IMR-90 (cell line): Measurements from ENCODE around the gene MTMR11. TPM values are rescaled to one million over a fixed set of nuclear protein-coding genes. Genes with fewer than 3 reads are reported as not detected.

Source experiments
- ATAC-seq: fragments of 200-7000 bp; cut with Tn5 transposase; 2 replicates; pipeline ENCODE4 v1.9.1; 2020; ENCODE audit warnings: low read depth, mild to moderate bottlenecking, moderate library complexity
- BruUV-seq: library from RNA; stranded (reverse); fragments of 400-500 nt; replicated peaks from 2 replicates; lab custom pipeline; 2021; lab: Mats Ljungman, UMichigan
- CTCF ChIA-PET: fragments of 300-600 bp; formaldehyde crosslinking; extraction: SDS; loops from one replicate; lab custom pipeline; 2021; ENCODE audit warnings: antibody characterized with exemption; lab: Yijun Ruan, JAX
- POLR2A ChIA-PET: fragments of 300-600 bp; sonication (Branson Sonifier 250); formaldehyde crosslinking; loops from one replicate; lab custom pipeline; 2022; ENCODE audit warnings: antibody characterized with exemption; ENCODE audit not compliant: unreplicated experiment; lab: Charles Lee
- DNase-seq: peaks from one replicate; pipeline ENCODE4 v3.0.0; 2013
- H2AFZ ChIP-seq: replicated peaks from 2 replicates; pipeline ENCODE3; 2013; ENCODE audit warnings: low read length, mild to moderate bottlenecking; ENCODE audit not compliant: poor library complexity
- H2AK5ac ChIP-seq: 2 replicates; pipeline ENCODE4 v1.6.1; 2013; ENCODE audit warnings: low read depth, low read length, inconsistent platforms
- H2AK9ac ChIP-seq: replicated peaks from 2 replicates; pipeline ENCODE3; 2013; ENCODE audit warnings: mild to moderate bottlenecking, low read depth, low read length, moderate library complexity; ENCODE audit not compliant: poor library complexity
- H2BK120ac ChIP-seq: 2 replicates; pipeline ENCODE4 v1.6.1; 2013; ENCODE audit warnings: low read depth, low read length, inconsistent platforms
- H2BK15ac ChIP-seq: 3 replicates; pipeline ENCODE4 v1.6.1; 2013; ENCODE audit warnings: low read depth, low read length, inconsistent platforms
- H2BK20ac ChIP-seq: 2 replicates; pipeline ENCODE4 v1.6.1; 2013; ENCODE audit warnings: low read depth, mild to moderate bottlenecking, inconsistent platforms, low read length, moderate library complexity
- H2BK5ac ChIP-seq: 2 replicates; pipeline ENCODE4 v1.6.1; 2013; ENCODE audit warnings: mild to moderate bottlenecking, low read depth, low read length, inconsistent platforms; ENCODE audit not compliant: poor library complexity, severe bottlenecking
- H3K14ac ChIP-seq: replicated peaks from 2 replicates; pipeline ENCODE4 v1.6.1; 2013; ENCODE audit warnings: low read depth, low read length, inconsistent platforms
- H3K18ac ChIP-seq: 2 replicates; pipeline ENCODE4 v1.6.1; 2013; ENCODE audit warnings: low read depth, low read length, control low read depth
- H3K23ac ChIP-seq: 2 replicates; pipeline ENCODE4 v1.6.1; 2013; ENCODE audit warnings: low read depth, low read length, inconsistent platforms
- H3K27ac ChIP-seq: 2 replicates; pipeline ENCODE4 v1.5.1; 2013; ENCODE audit warnings: mild to moderate bottlenecking, control low read depth, low read length; ENCODE audit not compliant: insufficient read depth
- H3K27me3 ChIP-seq: 2 replicates; pipeline ENCODE4 v1.6.1; 2013; ENCODE audit warnings: low read length; ENCODE audit not compliant: control insufficient read depth, insufficient read depth
- H3K36me3 ChIP-seq: 2 replicates; pipeline ENCODE4 v1.6.1; 2013; ENCODE audit warnings: low read length, mixed read lengths; ENCODE audit not compliant: control insufficient read depth, insufficient read depth
- H3K4ac ChIP-seq: 2 replicates; pipeline ENCODE4 v1.6.1; 2013; ENCODE audit warnings: low read depth, low read length, inconsistent platforms
- H3K4me1 ChIP-seq: 2 replicates; pipeline ENCODE4 v1.6.1; 2013; ENCODE audit warnings: low read length, mixed read lengths; ENCODE audit not compliant: control insufficient read depth, insufficient read depth
- H3K4me2 ChIP-seq: 2 replicates; pipeline ENCODE4 v1.6.1; 2013; ENCODE audit warnings: low read depth, mild to moderate bottlenecking, control low read depth, low read length, moderate library complexity
- H3K4me3 ChIP-seq: 2 replicates; pipeline ENCODE4 v1.5.1; 2013; ENCODE audit warnings: low read depth, mild to moderate bottlenecking, control low read depth, low read length, moderate library complexity; ENCODE audit not compliant: insufficient read depth
- H3K56ac ChIP-seq: 2 replicates; pipeline ENCODE4 v1.6.1; 2013; ENCODE audit warnings: low read length, inconsistent platforms; ENCODE audit not compliant: insufficient read depth; ENCODE audit errors: extremely low read depth
- H3K79me1 ChIP-seq, 2 experiments: 2 replicates each; pipeline ENCODE4 v1.6.1; 2013; ENCODE audit warnings: low read length in 2 of 2, inconsistent platforms in 1 of 2, low read depth in 1 of 2
- H3K9ac ChIP-seq: 2 replicates; pipeline ENCODE4 v1.6.1; 2013; ENCODE audit warnings: low read depth, low read length, control low read depth
- H3K9me1 ChIP-seq: 2 replicates; pipeline ENCODE4 v1.6.1; 2013; ENCODE audit warnings: low read length, inconsistent platforms; ENCODE audit not compliant: insufficient read depth
- H3K9me3 ChIP-seq: 2 replicates; pipeline ENCODE4 v1.6.1; 2013; ENCODE audit warnings: low read length; ENCODE audit not compliant: control insufficient read depth, insufficient read depth
- H4K20me1 ChIP-seq: 2 replicates; pipeline ENCODE4 v1.6.1; 2013; ENCODE audit warnings: low read length, inconsistent platforms; ENCODE audit not compliant: insufficient read depth
- H4K5ac ChIP-seq: 2 replicates; pipeline ENCODE4 v1.6.1; 2013; ENCODE audit warnings: mild to moderate bottlenecking, low read depth, low read length, control low read depth
- H4K8ac ChIP-seq, 2 experiments: 2 replicates each; pipeline ENCODE4 v1.6.1; 2013; ENCODE audit warnings: low read depth in 2 of 2, low read length in 2 of 2, control low read depth in 1 of 2, inconsistent platforms in 1 of 2
- H4K91ac ChIP-seq: 2 replicates; pipeline ENCODE4 v1.6.1; 2013; ENCODE audit warnings: low read depth, low read length, inconsistent platforms; ENCODE audit not compliant: insufficient read depth
- CHD1 ChIP-seq: IDR thresholded peaks from 2 replicates; pipeline ENCODE4 v1.6.1; 2012; ENCODE audit warnings: low read depth, low read length, improper control_type of control experiment
- MAFK ChIP-seq: IDR thresholded peaks from 2 replicates; pipeline ENCODE4 v1.6.1; 2012; ENCODE audit warnings: low read depth, low read length, improper control_type of control experiment
- MAZ ChIP-seq: IDR thresholded peaks from 2 replicates; pipeline ENCODE4 v1.6.1; 2012; ENCODE audit warnings: low read depth, mild to moderate bottlenecking, low read length, improper control_type of control experiment, moderate library complexity, borderline replicate concordance
- NFE2L2 ChIP-seq: fragments of 150-350 bp; IDR thresholded peaks from 2 replicates; pipeline ENCODE4 v1.6.1; 2016; ENCODE audit warnings: low read depth, mild to moderate bottlenecking, low read length
- POLR2A ChIP-seq: IDR thresholded peaks from 2 replicates; pipeline ENCODE4 v1.6.1; 2012; ENCODE audit warnings: mild to moderate bottlenecking, low read depth, low read length
- RFX5 ChIP-seq: IDR thresholded peaks from 2 replicates; pipeline ENCODE4 v1.8.0; 2012; ENCODE audit warnings: low read depth, mild to moderate bottlenecking, low read length, moderate library complexity
- WGBS, 2 experiments: methylation state at CpG; one replicate each; pipeline versions ENCODE4 v1.1.5 to v1.1.7; 2013; ENCODE audit warnings: missing lambda C conversion rate in 2 of 2; ENCODE audit not compliant: insufficient read length in 1 of 2; ENCODE audit errors: extremely low coverage in 2 of 2; 5-methylcytosine and 5-hydroxymethylcytosine counted together
- dilution Hi-C: fragments of 300-500 bp; cut with HindIII; formaldehyde crosslinking; loops from one replicate; pipeline ENCODE4 v1.14.3; 2018; ENCODE audit warnings: low sequenced_read_pairs; ENCODE audit not compliant: unreplicated experiment
- in situ Hi-C: fragments of 300-500 bp; cut with MboI; formaldehyde crosslinking; loops from 3 replicates; pipeline ENCODE4 v1.14.3; 2019; ENCODE audit warnings: low sequenced_read_pairs, inconsistent platforms, mixed read lengths
- intact Hi-C: fragments of 100-400 bp; cut with micrococcal nuclease; formaldehyde crosslinking; loops from 2 replicates; pipeline ENCODE4 v1.10.0; 2022
- polyA plus RNA-seq, 3 experiments: library from polyadenylated mRNA; depleted of rRNA; stranded (reverse); fragments of >200 nt; gene quantifications; 2 replicates each; pipeline ENCODE4 v1.2.3, GENCODE V29; 2012; ENCODE audit warnings: low replicate concordance in 1 of 3
- total RNA-seq: library from RNA; depleted of rRNA; stranded (reverse); fragments of >200 nt; gene quantifications from 2 replicates; pipeline ENCODE4 v1.2.3, GENCODE V29; 2012
- TF ChIP-seq, protein P1 (sequence below): fragments of 150-350 bp; IDR thresholded peaks from 2 replicates; pipeline ENCODE4 v1.6.1; 2016; ENCODE audit warnings: low read depth, mild to moderate bottlenecking, low read length, moderate library complexity, borderline replicate concordance
- TF ChIP-seq, protein P2 (sequence below): conservative IDR thresholded peaks from 2 replicates; pipeline ENCODE4 v1.5.1; 2012; ENCODE audit warnings: mild to moderate bottlenecking, low read depth, low read length, improper control_type of control experiment

MTMR11 gene
- total and polyA plus RNA-seq, 2 of the 4 experiments (the other 2 are of a cell fraction), result 2.0 to 14.6 TPM

DNA sequence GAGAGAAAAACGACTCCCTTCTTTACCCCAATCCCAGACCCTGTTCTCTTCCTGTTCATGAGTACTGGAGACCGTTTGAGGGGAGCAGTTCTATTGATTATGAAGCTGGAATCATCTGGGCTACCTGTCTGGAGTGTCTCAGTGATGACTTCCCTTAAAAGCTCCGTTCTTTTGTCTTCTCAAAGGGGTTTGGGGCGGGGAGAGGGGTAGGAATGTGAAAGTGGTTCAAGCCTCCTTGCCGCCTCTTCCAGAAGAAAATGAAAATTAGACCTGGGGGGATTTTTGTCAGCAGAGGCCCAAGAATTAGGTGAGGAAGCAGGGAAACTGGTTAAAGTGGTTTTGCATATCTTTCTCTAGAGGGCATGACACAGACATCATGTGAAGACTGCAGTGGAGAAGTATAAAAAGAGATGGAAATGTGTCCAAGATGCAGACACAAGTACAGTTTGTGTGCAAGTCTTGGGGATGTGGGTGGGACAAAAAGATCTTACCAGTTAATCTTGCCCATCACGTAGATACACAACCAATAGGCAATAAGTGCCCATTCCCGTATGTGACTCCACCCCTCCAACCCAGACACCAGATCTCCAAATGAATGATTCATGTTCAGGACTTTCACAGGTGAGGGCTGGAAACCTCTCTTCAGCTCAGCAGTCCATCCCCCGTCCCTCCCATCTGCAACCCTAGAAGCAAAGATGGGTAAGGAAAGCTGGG lies 470 bp upstream of the MTMR11 start:
- Histone ChIP-seq H2AK9ac (peak overlapping the region; percentile 99), H4K20me1 (no peaks in the 10 kb centered on the region), H3K4me3 (peak overlapping the region; percentile 84), H2BK20ac (peak overlapping the region; percentile 84), H3K18ac (peak overlapping the region; percentile 42; the same call in 1 of the 2 replicates), H3K4me1 (peaks cover 11% of the 10 kb centered on the region), H3K9me1 (peaks cover 29% of the 10 kb centered on the region), H3K36me3 (peaks cover 9% of the 10 kb centered on the region; the same call in 1 of the 2 replicates), H4K91ac (peak overlapping the region; percentile 67; the same call in 1 of the 2 replicates), H3K4me2 (peak overlapping the region; percentile 90), H2AK5ac (peak overlapping the region; percentile 68; the same call in 1 of the 2 replicates), H3K9me3 (no peaks in the 10 kb centered on the region), H4K8ac (peak overlapping the region; percentile 15 to 97), H3K27me3 (no peaks in the 10 kb centered on the region), H2BK120ac (peak overlapping the region; percentile 79; the same call in 1 of the 2 replicates), H3K27ac (peak overlapping the region; percentile 33; the same call in 1 of the 2 replicates), H2BK15ac (peak overlapping the region; percentile 17; the same call in 1 of the 3 replicates), H3K56ac (peak overlapping the region; percentile 36; the same call in 1 of the 2 replicates), H2AFZ (peak overlapping the region; percentile 96), H3K23ac (peak overlapping the region; percentile 89; the same call in 1 of the 2 replicates), H2BK5ac (peak overlapping the region; percentile 26), H4K5ac (peak overlapping the region; percentile 67), H3K4ac (peak overlapping the region; percentile 89), H3K79me1 (peaks cover 3 to 58% of the 10 kb centered on the region in 2 experiments), H3K14ac (peak overlapping the region; percentile 81), H3K9ac (peak overlapping the region; percentile 15)
- intact Hi-C loops (loop anchor here (5.0 kb wide), 1 partner anchor 45 kb away; no protein-coding TSS in a partner anchor), dilution Hi-C loops (no loop called here), in situ Hi-C loops (loop anchor here (5.0 kb wide), 1 partner anchor 35 kb away; no protein-coding TSS in a partner anchor)
- CTCF ChIA-PET, result interaction anchor here (0.6 kb wide), 1 partner anchor 58 kb away, joined by 3 read pairs; no protein-coding TSS in a partner anchor
- BruUV-seq, result no TSS peak
- TF ChIP-seq MAZ, result no peak
- TF ChIP-seq, protein P1, sequence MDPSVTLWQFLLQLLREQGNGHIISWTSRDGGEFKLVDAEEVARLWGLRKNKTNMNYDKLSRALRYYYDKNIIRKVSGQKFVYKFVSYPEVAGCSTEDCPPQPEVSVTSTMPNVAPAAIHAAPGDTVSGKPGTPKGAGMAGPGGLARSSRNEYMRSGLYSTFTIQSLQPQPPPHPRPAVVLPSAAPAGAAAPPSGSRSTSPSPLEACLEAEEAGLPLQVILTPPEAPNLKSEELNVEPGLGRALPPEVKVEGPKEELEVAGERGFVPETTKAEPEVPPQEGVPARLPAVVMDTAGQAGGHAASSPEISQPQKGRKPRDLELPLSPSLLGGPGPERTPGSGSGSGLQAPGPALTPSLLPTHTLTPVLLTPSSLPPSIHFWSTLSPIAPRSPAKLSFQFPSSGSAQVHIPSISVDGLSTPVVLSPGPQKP, result no peak
- TF ChIP-seq, protein P2, sequence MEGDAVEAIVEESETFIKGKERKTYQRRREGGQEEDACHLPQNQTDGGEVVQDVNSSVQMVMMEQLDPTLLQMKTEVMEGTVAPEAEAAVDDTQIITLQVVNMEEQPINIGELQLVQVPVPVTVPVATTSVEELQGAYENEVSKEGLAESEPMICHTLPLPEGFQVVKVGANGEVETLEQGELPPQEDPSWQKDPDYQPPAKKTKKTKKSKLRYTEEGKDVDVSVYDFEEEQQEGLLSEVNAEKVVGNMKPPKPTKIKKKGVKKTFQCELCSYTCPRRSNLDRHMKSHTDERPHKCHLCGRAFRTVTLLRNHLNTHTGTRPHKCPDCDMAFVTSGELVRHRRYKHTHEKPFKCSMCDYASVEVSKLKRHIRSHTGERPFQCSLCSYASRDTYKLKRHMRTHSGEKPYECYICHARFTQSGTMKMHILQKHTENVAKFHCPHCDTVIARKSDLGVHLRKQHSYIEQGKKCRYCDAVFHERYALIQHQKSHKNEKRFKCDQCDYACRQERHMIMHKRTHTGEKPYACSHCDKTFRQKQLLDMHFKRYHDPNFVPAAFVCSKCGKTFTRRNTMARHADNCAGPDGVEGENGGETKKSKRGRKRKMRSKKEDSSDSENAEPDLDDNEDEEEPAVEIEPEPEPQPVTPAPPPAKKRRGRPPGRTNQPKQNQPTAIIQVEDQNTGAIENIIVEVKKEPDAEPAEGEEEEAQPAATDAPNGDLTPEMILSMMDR, result peak; percentile 24; the same call in 1 of the 2 replicates
- no peak for TF ChIP-seq RFX5
- no peak for TF ChIP-seq CHD1
- TF ChIP-seq MAFK, result no peak
- no peak for TF ChIP-seq NFE2L2
- no peak for TF ChIP-seq POLR2A
- WGBS, 2 experiments, result 13% methylated on average over 3 of the region's 8 CpGs; no CpG with 5 or more reads in 1 of the 2 experiments
- ATAC-seq (peak; percentile 22), DNase-seq (peak; percentile 58)
- POLR2A ChIA-PET, result interaction anchor here (0.8 kb wide), 1 partner anchor 9 kb away, joined by 3 read pairs; no protein-coding TSS in a partner anchor
